GM19397 (cell line): Measurements from ENCODE around the gene GYPB.
"Not testable (repeated sequence)": the region's sequence is repeated elsewhere in the genome, so short reads cannot be mapped to it uniquely, and the experiment has no call there.

ENCODE experiments used
- ATAC-seq: cut with Tn5 transposase; IDR thresholded peaks from one replicate; pipeline ENCODE4 v1.9.1; 2021; ENCODE audit warnings: mild to moderate bottlenecking, moderate library complexity; ENCODE audit not compliant: unreplicated experiment

GYPB gene

GRCh38 chr4:144016057-144016605 is 3.0 kb downstream of the GYPB start:
- not testable (repeated sequence) for ATAC-seq

- no peak for ATAC-seq
Observed at GRCh38 chr4:144014808-144015207, 4.4 kb downstream of the GYPB start.

- not testable (repeated sequence) for ATAC-seq
Observed at GRCh38 chr4:144008602-144009001, 10.6 kb downstream of the GYPB start.

GRCh38 chr4:144007960-144008359 is 11.2 kb downstream of the GYPB start:
- ATAC-seq = not testable (repeated sequence)

- not testable (repeated sequence) for ATAC-seq
Observed at GRCh38 chr4:144006200-144006803, 12.9 kb downstream of the GYPB start.

- not testable (repeated sequence) for ATAC-seq
Observed at GRCh38 chr4:144005558-144005953, 13.6 kb downstream of the GYPB start.

GRCh38 chr4:144004868-144005557 is 14.2 kb downstream of the GYPB start:
- ATAC-seq = not testable (repeated sequence)

GRCh38 chr4:144003890-144004265 is 15.3 kb downstream of the GYPB start:
- not testable (repeated sequence) for ATAC-seq

- not testable (repeated sequence) for ATAC-seq
Observed at GRCh38 chr4:144003205-144003889, 15.8 kb downstream of the GYPB start.

- ATAC-seq = not testable (repeated sequence)
Observed at GRCh38 chr4:144000331-144000995, 18.7 kb downstream of the GYPB start.

- ATAC-seq = not testable (repeated sequence)
Observed at GRCh38 chr4:143996193-143996592, 23.0 kb downstream of the GYPB start.

GRCh38 chr4:143991761-143992160 is 27.4 kb downstream of the GYPB start:
- ATAC-seq = not testable (repeated sequence)

GRCh38 chr4:143990717-143991116 is 28.5 kb downstream of the GYPB start:
- ATAC-seq = not testable (repeated sequence)

- no peak for ATAC-seq
Observed at GRCh38 chr4:143986180-143986579, 33.0 kb downstream of the GYPB start.

GRCh38 chr4:143980776-143981175 is 38.4 kb downstream of the GYPB start:
- ATAC-seq = not testable (repeated sequence)

- ATAC-seq = not testable (repeated sequence)
Observed at GRCh38 chr4:143975527-143975926, 43.7 kb downstream of the GYPB start.

GRCh38 chr4:143974021-143974420 is 45.2 kb downstream of the GYPB start:
- ATAC-seq = not testable (repeated sequence)

- no peak for ATAC-seq
Observed at GRCh38 chr4:143961075-143961474, 58.1 kb downstream of the GYPB start.

- not testable (repeated sequence) for ATAC-seq
Observed at GRCh38 chr4:143955306-143955705, 63.9 kb downstream of the GYPB start.

GRCh38 chr4:143951458-143951972 is 67.7 kb downstream of the GYPB start:
- ATAC-seq = not testable (repeated sequence)

GRCh38 chr4:143950967-143951366 is 68.2 kb downstream of the GYPB start:
- ATAC-seq = not testable (repeated sequence)
